ENCODE measurements around the gene FSTL4.

DNA sequence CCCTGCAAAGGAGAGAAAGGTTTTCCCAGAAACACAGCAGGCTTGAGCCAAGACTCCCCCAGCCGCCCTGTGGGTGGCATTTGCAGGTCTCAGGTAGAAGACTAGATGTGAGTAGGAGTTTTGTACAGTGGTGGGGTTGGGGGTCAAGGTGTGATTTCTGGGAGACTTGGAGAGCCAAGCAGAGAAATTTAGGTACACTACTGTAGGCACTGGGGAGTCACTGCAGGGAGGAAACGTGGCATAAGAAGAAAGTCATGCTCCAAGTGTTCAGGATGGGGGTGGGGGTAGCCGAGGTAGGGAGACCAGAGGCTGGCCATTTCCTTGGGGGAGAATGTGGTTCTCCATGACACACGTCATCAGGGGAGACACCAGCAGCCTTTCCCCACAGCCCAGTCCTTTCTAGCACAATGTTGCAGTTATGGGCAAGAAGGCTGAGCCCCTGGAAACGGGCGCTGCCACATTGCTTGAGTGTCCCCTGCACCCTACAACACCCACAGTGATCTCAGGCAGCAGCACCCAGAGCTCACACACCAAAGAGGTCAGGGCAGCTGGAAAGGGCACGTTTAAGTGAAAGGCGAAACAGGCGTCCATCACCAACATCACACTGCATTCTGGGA is 210.5 kb downstream of the FSTL4 start:
- no peak for TF ChIP-seq ZBTB20 (CRISPR knock-in tag; IDR thresholded peaks at IDR 0.05; ENCODE audit: borderline replicate concordance, low read depth)
- TF ChIP-seq PCBP2 (optimal IDR thresholded peaks at IDR 0.05; ENCODE audit: low read depth, low read length, poor library complexity, severe bottlenecking): no peak
- no peak for TF ChIP-seq HNRNPUL1 (IDR thresholded peaks at IDR 0.05; ENCODE audit: low read depth, low read length)
- no peak for TF ChIP-seq POLR2G (IDR thresholded peaks at IDR 0.05; ENCODE audit: low read depth, low read length)
- TF ChIP-seq, protein P1, sequence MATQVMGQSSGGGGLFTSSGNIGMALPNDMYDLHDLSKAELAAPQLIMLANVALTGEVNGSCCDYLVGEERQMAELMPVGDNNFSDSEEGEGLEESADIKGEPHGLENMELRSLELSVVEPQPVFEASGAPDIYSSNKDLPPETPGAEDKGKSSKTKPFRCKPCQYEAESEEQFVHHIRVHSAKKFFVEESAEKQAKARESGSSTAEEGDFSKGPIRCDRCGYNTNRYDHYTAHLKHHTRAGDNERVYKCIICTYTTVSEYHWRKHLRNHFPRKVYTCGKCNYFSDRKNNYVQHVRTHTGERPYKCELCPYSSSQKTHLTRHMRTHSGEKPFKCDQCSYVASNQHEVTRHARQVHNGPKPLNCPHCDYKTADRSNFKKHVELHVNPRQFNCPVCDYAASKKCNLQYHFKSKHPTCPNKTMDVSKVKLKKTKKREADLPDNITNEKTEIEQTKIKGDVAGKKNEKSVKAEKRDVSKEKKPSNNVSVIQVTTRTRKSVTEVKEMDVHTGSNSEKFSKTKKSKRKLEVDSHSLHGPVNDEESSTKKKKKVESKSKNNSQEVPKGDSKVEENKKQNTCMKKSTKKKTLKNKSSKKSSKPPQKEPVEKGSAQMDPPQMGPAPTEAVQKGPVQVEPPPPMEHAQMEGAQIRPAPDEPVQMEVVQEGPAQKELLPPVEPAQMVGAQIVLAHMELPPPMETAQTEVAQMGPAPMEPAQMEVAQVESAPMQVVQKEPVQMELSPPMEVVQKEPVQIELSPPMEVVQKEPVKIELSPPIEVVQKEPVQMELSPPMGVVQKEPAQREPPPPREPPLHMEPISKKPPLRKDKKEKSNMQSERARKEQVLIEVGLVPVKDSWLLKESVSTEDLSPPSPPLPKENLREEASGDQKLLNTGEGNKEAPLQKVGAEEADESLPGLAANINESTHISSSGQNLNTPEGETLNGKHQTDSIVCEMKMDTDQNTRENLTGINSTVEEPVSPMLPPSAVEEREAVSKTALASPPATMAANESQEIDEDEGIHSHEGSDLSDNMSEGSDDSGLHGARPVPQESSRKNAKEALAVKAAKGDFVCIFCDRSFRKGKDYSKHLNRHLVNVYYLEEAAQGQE (IDR thresholded peaks at IDR 0.05; ENCODE audit: borderline replicate concordance in 1 of 2, low read depth in 1 of 2, low read length in 2 of 2): no peak
- TF ChIP-seq EP300 (IDR thresholded peaks at IDR 0.05; ENCODE audit: low read depth in 2 of 2, low read length in 2 of 2): no peak
- TF ChIP-seq EP300 (CRISPR knock-in tag; IDR thresholded peaks at IDR 0.05; ENCODE audit: borderline replicate concordance): no peak

All from HepG2 (cell line).